Tibial nerve (tissue), 4 donors: Measurements from ENCODE around the gene CCDC85C. TPM values are rescaled to one million over a fixed set of nuclear protein-coding genes. Genes with fewer than 3 reads are reported as not detected.
A peak's percentile ranks its signal among the peaks of the same experiment; 100 is the strongest.

Experiments used
- DNase-seq, 2 donors: peaks; one replicate each; pipeline ENCODE4 v3.0.0-alpha.2; 2019; ENCODE audit warnings: low spot score in 2 of 2
- H3K27ac ChIP-seq, 4 donors: fragments of 200-600 bp; sonication (generic) in 3 of 4; one replicate each; pipeline ENCODE4 v1.5.1; 2017 to 2019; ENCODE audit warnings: mild to moderate bottlenecking in 1 of 4
- H3K27me3 ChIP-seq, 2 donors: fragments of 200-600 bp; sonication (generic) in 1 of 2; one replicate each; pipeline versions ENCODE4 v1.5.1 to v1.6.0; 2017 to 2019
- H3K36me3 ChIP-seq, 3 donors: fragments of 200-600 bp; sonication (generic); one replicate each; pipeline ENCODE4 v1.5.1; 2018 to 2019
- H3K4me1 ChIP-seq, 4 donors: fragments of 200-600 bp; sonication (generic) in 3 of 4; one replicate each; pipeline ENCODE4 v1.5.1; 2017 to 2019
- H3K4me3 ChIP-seq, 4 donors: fragments of 200-600 bp; sonication (generic) in 3 of 4; one replicate each; pipeline ENCODE4 v1.5.1; 2017 to 2019; ENCODE audit warnings: mild to moderate bottlenecking in 1 of 4, moderate library complexity in 1 of 4
- H3K9me3 ChIP-seq, 4 donors: fragments of 200-600 bp; sonication (generic) in 3 of 4; one replicate each; pipeline ENCODE4 v1.5.1; 2017 to 2019
- CTCF ChIP-seq, 5 experiments: fragments of 200-600 bp in 3 of 5; fragments of 450-650 bp in 2 of 5; sonication (generic) in 3 of 5; IDR thresholded peaks; one replicate each; pipeline ENCODE4 v1.5.1; 2016 to 2019; ENCODE audit warnings: antibody characterized with exemption in 5 of 5, mild to moderate bottlenecking in 3 of 5, moderate library complexity in 2 of 5
- EP300 ChIP-seq, 2 donors: sonication (generic); formaldehyde crosslinking; IDR thresholded peaks; one replicate each; pipeline ENCODE4 v1.6.1; 2017; ENCODE audit warnings: antibody characterized with exemption in 2 of 2, mild to moderate bottlenecking in 1 of 2
- POLR2A ChIP-seq, 2 donors: fragments of 450-650 bp; IDR thresholded peaks; one replicate each; pipeline ENCODE4 v1.6.1; 2017; ENCODE audit warnings: antibody characterized with exemption in 2 of 2, mild to moderate bottlenecking in 2 of 2, moderate library complexity in 2 of 2
- WGBS, 2 donors: methylation state at CpG; one replicate each; pipeline ENCODE4 v1.1.5; 2018; 5-methylcytosine and 5-hydroxymethylcytosine counted together
- total RNA-seq, 4 donors: library from RNA; depleted of rRNA; stranded (reverse); fragments of >200 nt; gene quantifications; one replicate each; pipeline ENCODE4 v1.1.0, GENCODE V29; 2016

The CCDC85C gene
- total RNA-seq, 4 donors from 2014 or later, result 0.60 to 4.6 (median 1.8) TPM

DNA sequence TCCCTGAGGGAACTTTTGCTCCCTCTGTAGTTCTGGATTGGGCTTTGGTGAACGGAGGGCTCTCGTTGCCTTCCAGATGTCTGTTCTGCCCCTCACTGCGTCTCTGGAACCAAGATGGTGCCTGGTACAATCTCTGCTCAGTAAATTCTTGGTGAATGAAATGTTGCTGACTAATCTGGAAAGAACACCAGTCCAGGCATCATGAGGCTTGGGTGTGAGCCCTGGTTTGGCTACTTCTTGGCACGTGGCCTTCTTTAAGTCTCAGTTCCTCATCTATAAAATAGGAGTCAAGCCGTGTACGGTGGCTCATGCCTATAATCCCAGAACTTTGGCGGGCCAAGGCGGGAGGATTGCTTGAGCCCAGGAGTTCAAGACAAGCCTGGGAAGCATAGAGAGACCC lies 45.2 kb upstream of the CCDC85C start:
- Histone ChIP-seq H3K4me1 (peaks cover 0 to 17% (median 4%) of the 10 kb centered on the region in 4 donors), H3K27me3 (peaks cover 0 to 19% of the 10 kb centered on the region in 2 donors), H3K27ac (no peak overlapping the region), H3K4me3 (no peak overlapping the region), H3K36me3 (no peaks in the 10 kb centered on the region), H3K9me3 (no peaks in the 10 kb centered on the region)
- 75 to 85% methylated on average over 8 of the region's 8 CpGs for WGBS, 2 donors
- no peak for DNase-seq
- TF ChIP-seq POLR2A (IDR thresholded peaks at IDR 0.05) (no peak), CTCF (IDR thresholded peaks at IDR 0.05) (no peak)

- peaks cover 0 to 19% of the 10 kb centered on the region in 2 donors for H3K27me3 ChIP-seq
- 85 to 90% methylated on average over 8 of the region's 8 CpGs for WGBS, 2 donors
- H3K9me3 ChIP-seq, result no peaks in the 10 kb centered on the region
- DNase-seq, result no peak
- no peaks in the 10 kb centered on the region for H3K36me3 ChIP-seq
- H3K4me3 ChIP-seq, result no peak overlapping the region
- H3K27ac ChIP-seq, result no peak overlapping the region
- peaks cover 0 to 15% (median 4%) of the 10 kb centered on the region in 4 donors for H3K4me1 ChIP-seq
- no peak for TF ChIP-seq EP300 (IDR thresholded peaks at IDR 0.05)
- no peak for TF ChIP-seq CTCF (IDR thresholded peaks at IDR 0.05)
- no peak for TF ChIP-seq POLR2A (IDR thresholded peaks at IDR 0.05)
Measured at GRCh38 chr14:99648027-99648784, 44.2 kb upstream of the CCDC85C start.

- Histone ChIP-seq H3K27me3 (peaks cover 0 to 16% of the 10 kb centered on the region in 2 donors), H3K9me3 (no peaks in the 10 kb centered on the region), H3K36me3 (no peaks in the 10 kb centered on the region), H3K4me3 (no peak overlapping the region), H3K27ac (no peak overlapping the region), H3K4me1 (peaks cover 0 to 15% (median 4%) of the 10 kb centered on the region in 4 donors)
- 73 to 89% methylated on average over 3 to 6 of the region's 7 CpGs for WGBS, 2 donors
- no peak for DNase-seq
- TF ChIP-seq EP300 (IDR thresholded peaks at IDR 0.05), result no peak
- no peak for TF ChIP-seq CTCF (IDR thresholded peaks at IDR 0.05)
- no peak for TF ChIP-seq POLR2A (IDR thresholded peaks at IDR 0.05)
Measured at GRCh38 chr14:99647411-99647810, 43.4 kb upstream of the CCDC85C start.

DNA sequence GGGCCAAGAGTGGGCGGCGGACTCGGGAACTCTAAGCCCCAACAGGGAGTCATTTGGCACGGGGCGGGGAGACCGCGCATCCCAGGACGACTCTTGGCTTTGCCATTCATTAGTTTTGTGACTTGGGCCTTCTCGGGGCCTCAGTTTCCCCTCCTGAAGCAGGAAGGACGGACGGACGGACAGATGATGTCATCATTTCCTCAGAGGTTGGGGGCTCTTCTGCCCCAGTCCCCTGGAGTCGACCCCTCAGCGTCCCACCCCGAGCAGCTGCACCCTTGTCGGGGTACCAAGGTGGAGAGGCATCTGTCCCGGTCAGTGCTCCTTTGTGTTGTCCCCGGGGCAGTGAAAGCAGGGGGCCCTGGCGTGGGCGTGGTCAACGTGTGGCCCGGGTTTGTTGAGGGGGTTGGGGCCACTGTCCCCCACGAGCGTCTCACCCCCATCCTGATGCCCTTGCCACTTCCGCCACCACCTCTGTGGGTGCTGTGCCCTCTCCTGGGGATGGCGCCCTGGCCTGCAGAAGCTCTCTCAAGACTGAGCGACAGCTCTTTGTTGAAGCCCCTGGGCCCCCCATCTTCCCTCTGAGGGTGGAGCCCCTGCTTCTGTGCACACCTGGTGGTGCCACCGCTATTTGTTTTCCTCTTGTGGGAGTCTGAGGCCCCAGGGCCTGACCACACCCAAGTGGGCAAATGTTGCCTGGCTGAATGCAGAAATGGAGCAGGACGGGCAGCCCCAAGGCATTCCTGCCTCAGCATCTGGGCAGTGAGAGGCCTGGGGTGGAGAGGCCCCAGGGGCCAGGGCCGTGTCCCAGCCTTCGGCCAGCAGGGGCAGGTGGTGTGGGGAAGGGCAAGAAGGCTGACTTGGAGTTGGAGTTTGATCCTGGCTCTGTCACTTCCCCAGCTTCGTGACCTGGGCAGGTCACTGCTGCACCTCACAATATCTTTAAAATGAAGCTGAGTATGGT lies 41.8 kb upstream of the CCDC85C start:
- H3K27me3 ChIP-seq, result peaks cover 0 to 16% of the 10 kb centered on the region in 2 donors
- peak overlapping the region in 1 of 4 donors; percentile 59 for H3K27ac ChIP-seq
- peak overlapping the region in 3 of 4 donors; percentile 30 to 63 (median 39) for H3K4me3 ChIP-seq
- H3K4me1 ChIP-seq, result peaks cover 0 to 15% (median 4%) of the 10 kb centered on the region in 4 donors
- DNase-seq, result no peak
- TF ChIP-seq POLR2A (IDR thresholded peaks at IDR 0.05), result no peak
- no peak for TF ChIP-seq CTCF (IDR thresholded peaks at IDR 0.05)
- no peak for TF ChIP-seq EP300 (IDR thresholded peaks at IDR 0.05)
- WGBS, 2 donors, result 53 to 67% methylated on average over 22 to 23 of the region's 32 CpGs
- no peaks in the 10 kb centered on the region for H3K36me3 ChIP-seq
- H3K9me3 ChIP-seq, result no peaks in the 10 kb centered on the region
